GM18502 (cell line): Measurements from ENCODE around the gene QSOX2.
A peak's percentile ranks its signal among the peaks of the same experiment; 100 is the strongest.

Experiments
- ATAC-seq: cut with Tn5 transposase; IDR thresholded peaks from one replicate; pipeline ENCODE4 v1.9.1; 2021; ENCODE audit warnings: mild to moderate bottlenecking; ENCODE audit not compliant: unreplicated experiment, poor library complexity

QSOX2 gene, protein sequence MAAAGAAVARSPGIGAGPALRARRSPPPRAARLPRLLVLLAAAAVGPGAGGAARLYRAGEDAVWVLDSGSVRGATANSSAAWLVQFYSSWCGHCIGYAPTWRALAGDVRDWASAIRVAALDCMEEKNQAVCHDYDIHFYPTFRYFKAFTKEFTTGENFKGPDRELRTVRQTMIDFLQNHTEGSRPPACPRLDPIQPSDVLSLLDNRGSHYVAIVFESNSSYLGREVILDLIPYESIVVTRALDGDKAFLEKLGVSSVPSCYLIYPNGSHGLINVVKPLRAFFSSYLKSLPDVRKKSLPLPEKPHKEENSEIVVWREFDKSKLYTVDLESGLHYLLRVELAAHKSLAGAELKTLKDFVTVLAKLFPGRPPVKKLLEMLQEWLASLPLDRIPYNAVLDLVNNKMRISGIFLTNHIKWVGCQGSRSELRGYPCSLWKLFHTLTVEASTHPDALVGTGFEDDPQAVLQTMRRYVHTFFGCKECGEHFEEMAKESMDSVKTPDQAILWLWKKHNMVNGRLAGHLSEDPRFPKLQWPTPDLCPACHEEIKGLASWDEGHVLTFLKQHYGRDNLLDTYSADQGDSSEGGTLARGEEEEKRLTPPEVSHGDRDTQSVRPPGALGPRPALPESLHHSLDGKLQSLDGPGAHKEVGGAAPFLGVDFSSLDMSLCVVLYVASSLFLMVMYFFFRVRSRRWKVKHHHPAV

GRCh38 chr9:136245219-136246150, at the start of gene QSOX2:
TSS of gene QSOX2 (minus strand) at chr9:136245812. CDS start at chr9:136245803, 9 bp downstream.
- ATAC-seq, result peak; percentile 51

- no peak for ATAC-seq
Observed at GRCh38 chr9:136295055-136295454, 49.4 kb upstream of the QSOX2 start.

- ATAC-seq, result no peak
Observed at GRCh38 chr9:136294437-136294836, 48.8 kb upstream of the QSOX2 start.

DNA sequence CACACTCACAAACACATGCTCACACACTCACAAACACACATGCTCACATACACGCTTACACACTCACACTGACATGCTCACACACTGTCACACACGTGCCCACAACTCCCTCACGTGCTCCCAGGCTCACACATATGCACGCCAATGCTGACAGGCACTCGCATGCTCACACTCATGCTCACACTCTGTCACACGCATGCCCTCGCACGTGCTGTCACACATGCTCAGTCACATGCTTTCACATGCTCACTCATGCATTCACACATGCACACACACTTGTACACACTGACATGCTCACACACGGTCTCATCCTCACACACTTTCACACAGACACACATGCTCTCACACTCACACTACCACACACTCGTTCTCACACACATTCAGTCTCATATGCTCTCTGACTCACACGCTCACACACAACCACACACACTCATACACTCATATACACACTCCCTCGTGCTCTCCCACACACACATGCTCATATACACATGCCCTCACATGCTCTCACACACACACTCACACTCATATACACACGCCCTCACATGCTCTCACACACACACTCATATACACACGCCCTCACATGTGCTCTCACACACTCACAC, 48.0 kb upstream of the QSOX2 start:
- ATAC-seq, result no peak

- no peak for ATAC-seq
Observed at GRCh38 chr9:136292591-136293448, 47.2 kb upstream of the QSOX2 start.

GRCh38 chr9:136292026-136292538, 46.5 kb upstream of the QSOX2 start:
- no peak for ATAC-seq

GRCh38 chr9:136291306-136292025, 45.9 kb upstream of the QSOX2 start:
- no peak for ATAC-seq

GRCh38 chr9:136290508-136291000, 44.9 kb upstream of the QSOX2 start:
- ATAC-seq, result no peak

- ATAC-seq, result no peak
Observed at GRCh38 chr9:136289651-136290507, 44.3 kb upstream of the QSOX2 start.

- no peak for ATAC-seq
Observed at GRCh38 chr9:136287960-136288753, 42.5 kb upstream of the QSOX2 start.

DNA sequence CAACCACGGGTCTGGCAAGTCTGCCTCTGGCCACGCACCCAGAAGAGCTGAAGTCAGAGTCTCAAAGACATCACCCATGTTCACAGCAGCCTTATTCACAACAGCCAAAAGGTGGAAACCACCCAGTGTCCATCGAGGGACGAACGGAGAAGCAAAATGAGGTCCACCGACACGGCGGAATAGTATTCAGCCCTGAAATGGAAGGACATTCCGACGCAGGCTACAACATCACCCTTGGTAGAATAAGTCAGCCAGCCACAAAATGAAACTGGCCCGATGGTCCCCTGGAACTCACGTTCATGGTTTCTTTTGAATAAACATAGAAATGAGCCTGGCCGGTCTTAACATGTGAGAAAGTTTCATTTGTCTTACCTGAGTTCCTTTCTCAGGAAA, 41.4 kb upstream of the QSOX2 start:
- no peak for ATAC-seq

- ATAC-seq, result no peak
Observed at GRCh38 chr9:136286359-136286986, 40.9 kb upstream of the QSOX2 start.

- ATAC-seq, result no peak
Observed at GRCh38 chr9:136285501-136286358, 40.1 kb upstream of the QSOX2 start.

- ATAC-seq, result no peak
Observed at GRCh38 chr9:136284951-136285350, 39.3 kb upstream of the QSOX2 start.

- ATAC-seq, result no peak
Observed at GRCh38 chr9:136284311-136284710, 38.7 kb upstream of the QSOX2 start.
